PC-3 (cell line): ENCODE measurements around the gene FLRT1. TPM values are rescaled to one million over a fixed set of nuclear protein-coding genes. Genes with fewer than 3 reads are reported as not detected.

Experiments
- ATAC-seq: fragments of 200-7000 bp; cut with Tn5 transposase; 2 replicates; pipeline ENCODE4 v1.9.1; 2020; ENCODE audit warnings: mild to moderate bottlenecking, moderate library complexity
- BruUV-seq: library from RNA; stranded (reverse); fragments of 400-500 nt; replicated peaks from 2 replicates; lab custom pipeline; 2021; lab: Mats Ljungman, UMichigan
- CTCF ChIA-PET: fragments of 300-600 bp; sonication (Branson Sonifier 250); formaldehyde crosslinking; loops from one replicate; lab custom pipeline; 2022; ENCODE audit warnings: antibody characterized with exemption; lab: Charles Lee
- POLR2A ChIA-PET: fragments of 300-600 bp; sonication (Branson Sonifier 250); formaldehyde crosslinking; loops from one replicate; lab custom pipeline; 2022; ENCODE audit warnings: antibody characterized with exemption; ENCODE audit not compliant: unreplicated experiment; lab: Charles Lee
- DNase-seq: peaks from one replicate; pipeline ENCODE4 v3.0.0-alpha.2; 2015
- H2AFZ ChIP-seq: fragments of 300-600 bp; sonication (generic); 2 replicates; pipeline ENCODE4 v1.6.0; 2016; ENCODE audit warnings: antibody characterized with exemption, low read length
- H3F3A ChIP-seq: fragments of 300-600 bp; sonication (generic); one replicate; pipeline ENCODE4 v1.6.0; 2017; ENCODE audit warnings: antibody characterized with exemption, low read length, control low read depth, mild to moderate bottlenecking; ENCODE audit not compliant: unreplicated experiment
- H3K27ac ChIP-seq: fragments of 300-600 bp; sonication (generic); 2 replicates; pipeline ENCODE4 v1.5.1; 2016; ENCODE audit warnings: mild to moderate bottlenecking, low read length
- H3K27me3 ChIP-seq: fragments of 300-600 bp; sonication (generic); 2 replicates; pipeline ENCODE4 v1.6.1; 2016; ENCODE audit warnings: low read length, mixed read lengths
- H3K36me3 ChIP-seq: fragments of 300-600 bp; sonication (generic); 2 replicates; pipeline ENCODE4 v1.6.1; 2016; ENCODE audit warnings: low read depth, mixed run types, low read length, mixed read lengths
- H3K4me1 ChIP-seq: fragments of 300-600 bp; sonication (generic); 2 replicates; pipeline ENCODE4 v1.5.1; 2016; ENCODE audit warnings: low read length; ENCODE audit not compliant: insufficient read depth
- H3K4me2 ChIP-seq: fragments of 300-600 bp; sonication (generic); 2 replicates; pipeline ENCODE4 v1.6.0; 2016; ENCODE audit warnings: low read length
- H3K4me3 ChIP-seq: fragments of 300-600 bp; sonication (generic); 2 replicates; pipeline ENCODE4 v1.5.1; 2016; ENCODE audit warnings: mild to moderate bottlenecking, low read length, mixed read lengths
- H3K79me2 ChIP-seq: fragments of 300-600 bp; sonication (generic); 2 replicates; pipeline ENCODE4 v1.6.1; 2017; ENCODE audit warnings: low read length, mixed read lengths
- H3K9ac ChIP-seq: fragments of 300-600 bp; sonication (generic); 2 replicates; pipeline ENCODE4 v1.6.0; 2016; ENCODE audit warnings: mild to moderate bottlenecking, low read length
- H3K9me2 ChIP-seq: fragments of 300-600 bp; sonication (generic); replicated peaks from 2 replicates; pipeline ENCODE4 v1.6.1; 2016; ENCODE audit warnings: mixed run types, low read length, mixed read lengths
- H3K9me3 ChIP-seq: fragments of 300-600 bp; sonication (generic); 2 replicates; pipeline ENCODE4 v1.6.1; 2016; ENCODE audit warnings: low read length, mixed read lengths
- H4K20me1 ChIP-seq: fragments of 300-600 bp; sonication (generic); 2 replicates; pipeline ENCODE4 v1.6.1; 2016; ENCODE audit warnings: low read length, mixed read lengths
- EZH2 ChIP-seq: fragments of 300-600 bp; sonication (generic); IDR thresholded peaks from one replicate; pipeline ENCODE4 v1.6.1; 2017; ENCODE audit warnings: antibody characterized with exemption, mild to moderate bottlenecking, low read length; ENCODE audit not compliant: unreplicated experiment
- EZH2phosphoT487 ChIP-seq: fragments of 300-600 bp; sonication (generic); IDR thresholded peaks from 2 replicates; pipeline ENCODE4 v1.6.1; 2018; ENCODE audit warnings: mild to moderate bottlenecking, antibody characterized with exemption, low read length, borderline replicate concordance
- intact Hi-C: fragments of 100-400 bp; cut with micrococcal nuclease; formaldehyde crosslinking; loops from 2 replicates; pipeline ENCODE4 v1.9.0; 2023
- total RNA-seq: library from RNA; depleted of rRNA; stranded (reverse); fragments of >200 nt; gene quantifications from 2 replicates; pipeline ENCODE4 v1.2.3, GENCODE V29; 2014
- TF ChIP-seq, protein P1 (sequence below): fragments of 300-600 bp; sonication (generic); conservative IDR thresholded peaks from 2 replicates; pipeline ENCODE4 v1.5.1; 2017; ENCODE audit warnings: antibody characterized with exemption, low read depth, mild to moderate bottlenecking, low read length

Gene FLRT1
- total RNA-seq, 1 experiment from 2014 or later = not detected

GRCh38 chr11:64023712-64024710, 11.7 kb upstream of the FLRT1 start:
- Histone ChIP-seq H3K4me3 (no peak overlapping the region), H3K4me2 (no peak overlapping the region), H3K9ac (no peak overlapping the region), H3F3A (no peaks in the 10 kb centered on the region), H3K27ac (no peak overlapping the region), H4K20me1 (no peaks in the 10 kb centered on the region), H3K4me1 (no peaks in the 10 kb centered on the region), H3K79me2 (no peaks in the 10 kb centered on the region), H3K36me3 (no peaks in the 10 kb centered on the region), H3K9me3 (no peaks in the 10 kb centered on the region), H3K27me3 (no peaks in the 10 kb centered on the region), H3K9me2 (no peaks in the 10 kb centered on the region), H2AFZ (no peak overlapping the region)
- ChIA-PET POLR2A (no interaction called here), CTCF (no interaction called here)
- TF ChIP-seq, protein P1, sequence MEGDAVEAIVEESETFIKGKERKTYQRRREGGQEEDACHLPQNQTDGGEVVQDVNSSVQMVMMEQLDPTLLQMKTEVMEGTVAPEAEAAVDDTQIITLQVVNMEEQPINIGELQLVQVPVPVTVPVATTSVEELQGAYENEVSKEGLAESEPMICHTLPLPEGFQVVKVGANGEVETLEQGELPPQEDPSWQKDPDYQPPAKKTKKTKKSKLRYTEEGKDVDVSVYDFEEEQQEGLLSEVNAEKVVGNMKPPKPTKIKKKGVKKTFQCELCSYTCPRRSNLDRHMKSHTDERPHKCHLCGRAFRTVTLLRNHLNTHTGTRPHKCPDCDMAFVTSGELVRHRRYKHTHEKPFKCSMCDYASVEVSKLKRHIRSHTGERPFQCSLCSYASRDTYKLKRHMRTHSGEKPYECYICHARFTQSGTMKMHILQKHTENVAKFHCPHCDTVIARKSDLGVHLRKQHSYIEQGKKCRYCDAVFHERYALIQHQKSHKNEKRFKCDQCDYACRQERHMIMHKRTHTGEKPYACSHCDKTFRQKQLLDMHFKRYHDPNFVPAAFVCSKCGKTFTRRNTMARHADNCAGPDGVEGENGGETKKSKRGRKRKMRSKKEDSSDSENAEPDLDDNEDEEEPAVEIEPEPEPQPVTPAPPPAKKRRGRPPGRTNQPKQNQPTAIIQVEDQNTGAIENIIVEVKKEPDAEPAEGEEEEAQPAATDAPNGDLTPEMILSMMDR = no peak
- TF ChIP-seq EZH2phosphoT487 = no peak
- no peak for TF ChIP-seq EZH2
- intact Hi-C loops = no loop called here
- no peak for DNase-seq
- no peak for ATAC-seq
- BruUV-seq = no TSS peak

DNA sequence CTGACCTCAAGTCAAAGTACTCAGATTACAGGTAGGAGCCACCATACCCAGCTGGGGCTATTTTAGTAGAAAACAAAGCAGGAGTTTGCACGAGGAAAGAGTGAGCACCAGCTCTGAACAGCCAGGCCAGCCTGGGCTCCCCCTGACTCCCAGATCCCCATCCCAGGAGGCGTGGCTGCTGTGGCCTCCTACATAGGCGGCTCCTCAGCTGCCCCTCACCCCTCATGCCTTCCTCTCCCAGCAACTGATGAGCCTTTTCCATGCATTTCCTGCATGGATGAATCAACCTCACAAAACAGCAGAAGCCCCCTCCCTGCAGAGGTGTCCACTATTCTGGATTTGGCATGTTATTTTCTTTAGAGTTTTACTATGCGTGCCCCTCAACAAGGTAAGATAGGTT, 10.5 kb upstream of the FLRT1 start:
- POLR2A ChIA-PET = interaction anchor here (0.6 kb wide), 1 partner anchor 73 kb away, joined by 3 read pairs; no protein-coding TSS in a partner anchor
- BruUV-seq = no TSS peak

More for the DNA sequence above, 10.5 kb upstream of the FLRT1 start:
- intact Hi-C loops = no loop called here
- TF ChIP-seq EZH2phosphoT487 (no peak), EZH2 (no peak)
- TF ChIP-seq, protein P1 = no peak
- DNase-seq (no peak), ATAC-seq (peak; percentile 17; the same call in 1 of the 2 replicates)
- no peak overlapping the region for H3K27ac ChIP-seq
- no peaks in the 10 kb centered on the region for H3F3A ChIP-seq
- H3K4me3 ChIP-seq = no peak overlapping the region
- no peaks in the 10 kb centered on the region for H3K79me2 ChIP-seq
- no peaks in the 10 kb centered on the region for H3K9me2 ChIP-seq
- no peaks in the 10 kb centered on the region for H4K20me1 ChIP-seq
- H3K9me3 ChIP-seq = no peaks in the 10 kb centered on the region
- CTCF ChIA-PET = no interaction called here
- no peak overlapping the region for H2AFZ ChIP-seq
- no peaks in the 10 kb centered on the region for H3K27me3 ChIP-seq
- H3K9ac ChIP-seq = no peak overlapping the region
- H3K4me1 ChIP-seq = no peaks in the 10 kb centered on the region
- H3K4me2 ChIP-seq = no peak overlapping the region
- no peaks in the 10 kb centered on the region for H3K36me3 ChIP-seq
